IPS-NIHi11 (cell line): ENCODE measurements around the gene RASAL1.

Experiments
- DNase-seq: peaks from one replicate; pipeline ENCODE4 v3.0.0; 2012; ENCODE audit warnings: mixed read lengths, low spot score

Gene RASAL1

GRCh38 chr12:113056631-113057488 is 78.7 kb downstream of the RASAL1 start, which contains the start of gene DTX1:
Gene DTX1, plus strand, starts transcription at chr12:113056730. Its CDS starts 1,463 bp downstream, at chr12:113058193.
- DNase-seq = peak; percentile 72

GRCh38 chr12:113056381-113056630 is 79.3 kb downstream of the RASAL1 start:
- DNase-seq = no peak

- no peak for DNase-seq
Observed at GRCh38 chr12:113055594-113056380, 79.8 kb downstream of the RASAL1 start.

GRCh38 chr12:113054948-113055486 is 80.5 kb downstream of the RASAL1 start:
- DNase-seq = no peak

GRCh38 chr12:113052326-113052725 is 83.2 kb downstream of the RASAL1 start:
- no peak for DNase-seq

- no peak for DNase-seq
Observed at GRCh38 chr12:113051759-113052158, 83.8 kb downstream of the RASAL1 start.

GRCh38 chr12:113050795-113051194 is 84.8 kb downstream of the RASAL1 start:
- no peak for DNase-seq

- DNase-seq = peak; percentile 82
Observed at GRCh38 chr12:113049976-113050742, 85.4 kb downstream of the RASAL1 start.
